HEK293 (cell line): Measurements from ENCODE around the gene ZFYVE28.

Experiments used
- CTCF ChIA-PET: fragments of 350-600 bp; formaldehyde crosslinking; extraction: SDS; loops from one replicate; lab custom pipeline; 2021; ENCODE audit warnings: antibody characterized with exemption; lab: Yijun Ruan, JAX
- POLR2A ChIA-PET: fragments of 300-600 bp; formaldehyde crosslinking; extraction: SDS; loops from one replicate; lab custom pipeline; 2020; ENCODE audit warnings: antibody characterized with exemption, inconsistent platforms; lab: Yijun Ruan, JAX
- H3K27ac ChIP-seq: fragments of 200-500 bp; sonication (Bioruptor generic); 2 replicates; pipeline ENCODE4 v1.5.1; 2014; ENCODE audit warnings: low read depth, low read length, control low read depth, inconsistent platforms; ENCODE audit errors: extremely low read depth
- H3K36me3 ChIP-seq, 2 experiments: fragments of 200-500 bp in 1 of 2; sonication (Bioruptor generic) in 1 of 2; 1 replicate in 1 of 2; 2 replicates in 1 of 2; pipeline ENCODE4 v1.5.1; 2014 to 2017; ENCODE audit warnings: inconsistent platforms in 2 of 2, low read length in 2 of 2; ENCODE audit not compliant: control insufficient read depth in 2 of 2, insufficient read depth in 1 of 2
- H3K4me1 ChIP-seq: fragments of 200-500 bp; sonication (Bioruptor generic); 2 replicates; pipeline ENCODE4 v1.5.1; 2014; ENCODE audit warnings: mild to moderate bottlenecking, low read length, inconsistent platforms; ENCODE audit not compliant: control insufficient read depth, insufficient read depth
- H3K4me3 ChIP-seq: 2 replicates; pipeline ENCODE4 v1.5.1; 2011; ENCODE audit warnings: low read depth, mild to moderate bottlenecking, control low read depth, low read length, moderate library complexity
- H3K9me3 ChIP-seq: fragments of 200-500 bp; sonication (Bioruptor generic); 2 replicates; pipeline ENCODE4 v1.5.1; 2014; ENCODE audit warnings: low read depth, low read length, inconsistent platforms; ENCODE audit not compliant: control insufficient read depth, insufficient read depth
- IKZF3 ChIP-seq: fragments of 450-650 bp; IDR thresholded peaks from 2 replicates; pipeline ENCODE4 v1.5.0; 2018; ENCODE audit warnings: missing biosample characterization, mild to moderate bottlenecking, missing genetic modification characterization, moderate library complexity
- PRDM1 ChIP-seq: fragments of 450-650 bp; formaldehyde crosslinking; IDR thresholded peaks from 2 replicates; pipeline ENCODE4; 2016; ENCODE audit warnings: missing biosample characterization, missing genetic modification characterization
- PRDM6 ChIP-seq: fragments of 450-650 bp; formaldehyde crosslinking; IDR thresholded peaks from 2 replicates; pipeline ENCODE4 v1.5.1; 2017; ENCODE audit warnings: missing biosample characterization, missing genetic modification characterization
- SCRT2 ChIP-seq: fragments of 450-650 bp; formaldehyde crosslinking; IDR thresholded peaks from 2 replicates; pipeline ENCODE4 v1.5.1; 2016; ENCODE audit warnings: missing biosample characterization, missing genetic modification characterization
- ZBTB48 ChIP-seq: fragments of 450-650 bp; formaldehyde crosslinking; IDR thresholded peaks from 2 replicates; pipeline ENCODE4 v1.5.1; 2016; ENCODE audit warnings: missing biosample characterization, missing genetic modification characterization
- ZNF140 ChIP-seq: fragments of 450-650 bp; formaldehyde crosslinking; IDR thresholded peaks from 2 replicates; pipeline ENCODE4 v1.5.1; 2016; ENCODE audit warnings: missing biosample characterization, missing genetic modification characterization
- ZNF146 ChIP-seq: fragments of 450-650 bp; formaldehyde crosslinking; IDR thresholded peaks from 2 replicates; pipeline ENCODE4 v1.5.1; 2016; ENCODE audit warnings: missing biosample characterization, missing genetic modification characterization
- ZNF184 ChIP-seq: fragments of 450-650 bp; IDR thresholded peaks from 2 replicates; pipeline ENCODE4 v1.5.1; 2018; ENCODE audit warnings: missing biosample characterization, mild to moderate bottlenecking, missing genetic modification characterization
- ZNF280C ChIP-seq: fragments of 450-650 bp; formaldehyde crosslinking; IDR thresholded peaks from 2 replicates; pipeline ENCODE4 v1.5.1; 2016; ENCODE audit warnings: missing biosample characterization, missing genetic modification characterization
- ZNF292 ChIP-seq: fragments of 450-650 bp; formaldehyde crosslinking; IDR thresholded peaks from 2 replicates; pipeline ENCODE4 v1.5.1; 2016; ENCODE audit warnings: low read depth, missing biosample characterization, missing genetic modification characterization, borderline replicate concordance
- ZNF366 ChIP-seq: fragments of 450-650 bp; formaldehyde crosslinking; conservative IDR thresholded peaks from 2 replicates; pipeline ENCODE4 v1.5.1; 2016; ENCODE audit warnings: missing biosample characterization, missing genetic modification characterization
- ZNF37A ChIP-seq: fragments of 450-650 bp; IDR thresholded peaks from 2 replicates; pipeline ENCODE4 v1.5.1; 2018; ENCODE audit warnings: missing biosample characterization, missing genetic modification characterization
- ZNF585B ChIP-seq: fragments of 450-650 bp; formaldehyde crosslinking; IDR thresholded peaks from 2 replicates; pipeline ENCODE4 v1.5.1; 2016; ENCODE audit warnings: missing biosample characterization, missing genetic modification characterization
- ZNF626 ChIP-seq: fragments of 450-650 bp; sonication (Bioruptor Pico); formaldehyde crosslinking; IDR thresholded peaks from 2 replicates; pipeline ENCODE4 v1.5.1; 2018; ENCODE audit warnings: missing biosample characterization, missing genetic modification characterization, inconsistent platforms
- ZNF658 ChIP-seq: fragments of 450-650 bp; formaldehyde crosslinking; IDR thresholded peaks from 2 replicates; pipeline ENCODE4; 2016; ENCODE audit warnings: missing biosample characterization, missing genetic modification characterization
- ZXDB ChIP-seq: fragments of 450-650 bp; formaldehyde crosslinking; IDR thresholded peaks from 2 replicates; pipeline ENCODE4 v1.5.1; 2016; ENCODE audit warnings: missing biosample characterization, missing genetic modification characterization
- TF ChIP-seq, protein P1 (sequence below): fragments of 450-650 bp; formaldehyde crosslinking; IDR thresholded peaks from 2 replicates; pipeline ENCODE4 v1.5.1; 2016; ENCODE audit warnings: missing biosample characterization, missing genetic modification characterization
- TF ChIP-seq, protein P2 (sequence below): fragments of 450-650 bp; formaldehyde crosslinking; IDR thresholded peaks from 2 replicates; pipeline ENCODE4 v1.5.1; 2016; ENCODE audit warnings: missing biosample characterization, missing genetic modification characterization

The ZFYVE28 gene

DNA sequence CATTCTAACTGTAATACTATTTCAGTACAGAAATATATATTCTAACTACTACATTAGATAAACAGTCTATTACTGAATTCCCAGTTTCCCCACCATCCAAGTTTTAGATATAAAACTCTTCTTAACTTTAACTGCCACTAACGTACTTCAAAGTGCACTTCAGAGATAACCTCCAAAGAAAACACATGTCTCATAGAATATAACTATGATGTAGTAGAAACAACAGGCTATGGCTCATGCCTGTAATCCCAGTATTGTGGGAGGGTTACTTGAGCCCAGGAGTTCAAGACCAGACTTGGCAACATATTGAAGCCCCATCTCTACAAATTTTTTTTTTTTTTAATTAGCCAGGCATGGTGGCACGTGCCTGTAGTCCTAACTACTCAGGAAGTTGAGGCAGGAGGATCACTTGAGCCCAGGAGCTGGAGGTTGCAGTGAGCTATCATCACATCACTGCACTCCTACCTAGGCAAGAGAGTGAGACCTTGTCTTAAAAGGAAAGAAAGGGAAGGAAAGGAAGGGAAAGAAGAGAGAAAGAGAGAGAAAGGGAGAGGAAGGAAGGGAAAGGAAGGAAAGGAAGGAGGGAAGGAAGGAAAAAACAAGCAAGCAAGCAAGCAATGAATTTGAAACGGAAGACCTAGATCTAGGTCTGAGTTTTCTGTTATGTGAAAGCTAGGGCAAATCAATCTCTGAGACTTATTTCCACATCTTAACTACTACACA is 181.3 kb downstream of the ZFYVE28 start:
- POLR2A ChIA-PET = interaction anchor here (1.7 kb wide), 1 partner anchor 25 kb away, joined by 5 read pairs; the partner anchor contains the start of gene MXD4
- TF ChIP-seq ZBTB48 (tag by site-specific recombination) = no peak
- peak; percentile 100 for TF ChIP-seq PRDM1
- peak; percentile 64 for TF ChIP-seq PRDM6 (tag by site-specific recombination)
- peak; percentile 80 for TF ChIP-seq ZNF366 (tag by site-specific recombination)
- TF ChIP-seq, all 188 proteins: peak for 3
- Histone ChIP-seq H3K9me3 (no peaks in the 10 kb centered on the region), H3K4me1 (no peaks in the 10 kb centered on the region; the same call in 1 of the 2 replicates), H3K27ac (no peak overlapping the region), H3K4me3 (no peak overlapping the region), H3K36me3 (peaks cover 9 to 65% of the 10 kb centered on the region in 2 experiments)
- CTCF ChIA-PET = interaction anchor here (0.5 to 1.6 kb wide), 3 partner anchors 17 to 1859 kb away, joined by 3 to 15 read pairs (median 7); no protein-coding TSS in a partner anchor

DNA sequence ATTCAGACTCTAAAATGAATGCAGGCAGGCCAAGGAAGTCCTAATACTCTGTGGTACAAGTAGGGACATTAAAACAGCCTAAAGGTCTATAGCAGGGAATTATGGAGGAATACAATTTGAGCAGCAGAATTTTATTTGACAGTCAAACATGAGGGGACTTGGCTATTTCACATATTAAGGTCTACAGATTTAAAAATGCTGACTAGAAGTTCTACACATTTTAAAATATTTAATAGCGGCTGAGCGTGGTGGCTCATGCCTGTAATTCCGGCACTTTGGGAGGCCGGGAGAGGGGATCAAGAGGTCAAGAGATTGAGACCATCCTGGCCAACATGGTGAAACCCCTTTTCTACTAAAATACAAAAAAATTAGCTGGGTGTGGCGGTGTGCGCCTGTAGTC is 187.4 kb downstream of the ZFYVE28 start:
- Histone ChIP-seq H3K9me3 (no peaks in the 10 kb centered on the region), H3K27ac (no peak overlapping the region)
- CTCF ChIA-PET = interaction anchor here (0.5 to 2.3 kb wide), 2 partner anchors 11 to 19 kb away, joined by 3 to 13 read pairs; no protein-coding TSS in a partner anchor
- no peak for TF ChIP-seq ZNF140 (tag by site-specific recombination)
- TF ChIP-seq, protein P1, sequence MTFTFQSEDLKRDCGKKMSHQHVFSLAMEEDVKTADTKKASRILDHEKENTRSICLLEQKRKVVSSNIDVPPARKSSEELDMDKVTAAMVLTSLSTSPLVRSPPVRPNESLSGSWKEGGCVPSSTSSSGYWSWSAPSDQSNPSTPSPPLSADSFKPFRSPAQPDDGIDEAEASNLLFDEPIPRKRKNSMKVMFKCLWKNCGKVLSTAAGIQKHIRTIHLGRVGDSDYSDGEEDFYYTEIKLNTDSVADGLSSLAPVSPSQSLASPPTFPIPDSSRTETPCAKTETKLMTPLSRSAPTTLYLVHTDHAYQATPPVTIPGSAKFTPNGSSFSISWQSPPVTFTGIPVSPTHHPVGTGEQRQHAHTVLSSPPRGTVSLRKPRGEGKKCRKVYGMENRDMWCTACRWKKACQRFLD (tag by site-specific recombination) = no peak
- TF ChIP-seq ZNF146 = no peak
- no peak for TF ChIP-seq ZNF658
- TF ChIP-seq ZNF626 (tag by site-specific recombination) = no peak
- TF ChIP-seq IKZF3 (tag by site-specific recombination) = no peak
- no peak for TF ChIP-seq ZNF280C (tag by site-specific recombination)
- TF ChIP-seq ZNF585B (tag by site-specific recombination) = no peak
- TF ChIP-seq ZXDB (tag by site-specific recombination) = no peak
- TF ChIP-seq ZNF184 (tag by site-specific recombination) = no peak
- TF ChIP-seq ZNF366 (tag by site-specific recombination) = no peak
- TF ChIP-seq ZNF292 (tag by site-specific recombination) = no peak
- no peak for TF ChIP-seq SCRT2 (tag by site-specific recombination)
- no peak for TF ChIP-seq ZNF37A (tag by site-specific recombination)
- TF ChIP-seq, protein P2, sequence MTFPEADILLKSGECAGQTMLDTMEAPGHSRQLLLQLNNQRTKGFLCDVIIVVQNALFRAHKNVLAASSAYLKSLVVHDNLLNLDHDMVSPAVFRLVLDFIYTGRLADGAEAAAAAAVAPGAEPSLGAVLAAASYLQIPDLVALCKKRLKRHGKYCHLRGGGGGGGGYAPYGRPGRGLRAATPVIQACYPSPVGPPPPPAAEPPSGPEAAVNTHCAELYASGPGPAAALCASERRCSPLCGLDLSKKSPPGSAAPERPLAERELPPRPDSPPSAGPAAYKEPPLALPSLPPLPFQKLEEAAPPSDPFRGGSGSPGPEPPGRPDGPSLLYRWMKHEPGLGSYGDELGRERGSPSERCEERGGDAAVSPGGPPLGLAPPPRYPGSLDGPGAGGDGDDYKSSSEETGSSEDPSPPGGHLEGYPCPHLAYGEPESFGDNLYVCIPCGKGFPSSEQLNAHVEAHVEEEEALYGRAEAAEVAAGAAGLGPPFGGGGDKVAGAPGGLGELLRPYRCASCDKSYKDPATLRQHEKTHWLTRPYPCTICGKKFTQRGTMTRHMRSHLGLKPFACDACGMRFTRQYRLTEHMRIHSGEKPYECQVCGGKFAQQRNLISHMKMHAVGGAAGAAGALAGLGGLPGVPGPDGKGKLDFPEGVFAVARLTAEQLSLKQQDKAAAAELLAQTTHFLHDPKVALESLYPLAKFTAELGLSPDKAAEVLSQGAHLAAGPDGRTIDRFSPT = no peak
- TF ChIP-seq, all 188 proteins: peak for 0
- H3K4me3 ChIP-seq = no peak overlapping the region
- POLR2A ChIA-PET = interaction anchor here (0.7 kb wide), 1 partner anchor 8 kb away, joined by 3 read pairs; no protein-coding TSS in a partner anchor
- H3K36me3 ChIP-seq = peaks cover 9 to 54% of the 10 kb centered on the region in 2 experiments
- no peaks in the 10 kb centered on the region for H3K4me1 ChIP-seq
